Transverse colon (tissue), 4 donors: ENCODE data around the gene TPST2. TPM values are rescaled to one million over a fixed set of nuclear protein-coding genes. Genes with fewer than 3 reads are reported as not detected.
"Not testable (repeated sequence)": the region's sequence is repeated elsewhere in the genome, so short reads cannot be mapped to it uniquely, and the experiment has no call there.

ENCODE experiments used
- DNase-seq: peaks from one replicate; pipeline ENCODE4 v3.0.0-alpha.2; 2019
- H3K27ac ChIP-seq, 4 donors: fragments of 200-600 bp; sonication (generic); 2 replicates each; pipeline ENCODE4 v1.5.1; 2016 to 2018; ENCODE audit warnings: inconsistent platforms in 4 of 4
- H3K27me3 ChIP-seq: fragments of 200-600 bp; sonication (generic); 2 replicates; pipeline ENCODE4 v1.5.1; 2017; ENCODE audit warnings: inconsistent platforms
- H3K36me3 ChIP-seq, 4 donors: fragments of 200-600 bp; sonication (generic); 2 replicates each; pipeline ENCODE4 v1.5.1; 2017 to 2019; ENCODE audit warnings: inconsistent platforms in 4 of 4
- H3K4me1 ChIP-seq, 4 donors: fragments of 200-600 bp; sonication (generic); 2 replicates each; pipeline ENCODE4 v1.5.1; 2017 to 2020; ENCODE audit warnings: inconsistent platforms in 4 of 4
- H3K4me3 ChIP-seq, 4 donors: fragments of 200-600 bp; sonication (generic); 1 replicate in 1 of 4; 2 replicates in 3 of 4; pipeline versions ENCODE4 v1.5.1 to v1.6.1; 2017 to 2019; ENCODE audit warnings: inconsistent platforms in 4 of 4
- H3K9me3 ChIP-seq, 2 donors: fragments of 200-600 bp; sonication (generic); 2 replicates each; pipeline ENCODE4 v1.5.1; 2017 to 2019; ENCODE audit warnings: inconsistent platforms in 2 of 2
- EP300 ChIP-seq: sonication (generic); formaldehyde crosslinking; IDR thresholded peaks from one replicate; pipeline ENCODE4 v1.6.1; 2017; ENCODE audit warnings: antibody characterized with exemption, low read depth
- POLR2A ChIP-seq: fragments of 450-650 bp; IDR thresholded peaks from one replicate; pipeline ENCODE4 v1.6.1; 2016; ENCODE audit warnings: antibody characterized with exemption, mild to moderate bottlenecking, moderate library complexity
- POLR2AphosphoS5 ChIP-seq, 3 donors: sonication (generic); formaldehyde crosslinking; IDR thresholded peaks; one replicate each; pipeline ENCODE4 v1.6.1; 2016; ENCODE audit warnings: antibody characterized with exemption in 3 of 3
- WGBS, 2 donors: methylation state at CpG; one replicate each; pipeline ENCODE4 v1.1.5; 2018; ENCODE audit warnings: low coverage in 1 of 2; 5-methylcytosine and 5-hydroxymethylcytosine counted together
- in situ Hi-C, 4 donors: fragments of 200-750 bp; cut with MboI; loops; one replicate each; pipeline versions ENCODE4 v1.15.0 to v1.15.1; 2017; ENCODE audit warnings: low sequenced_read_pairs in 3 of 4, low pct_ligation_motif_present in 1 of 4, low pct_unique_long_range_greater_than_20kb in 1 of 4
- intact Hi-C: fragments of 100-400 bp; cut with DNase I; formaldehyde crosslinking; loops from one replicate; pipeline ENCODE4 v1.15.1; 2023; ENCODE audit warnings: low total_unique reads
- total RNA-seq, 4 donors: library from RNA; depleted of rRNA; stranded (reverse); fragments of >200 nt; gene quantifications; one replicate each; pipeline ENCODE4 v1.1.0, GENCODE V29; 2016
- TF ChIP-seq, protein P1 (sequence below), 5 experiments: fragments of 200-600 bp in 3 of 5; fragments of 450-650 bp in 2 of 5; sonication (generic) in 3 of 5; IDR thresholded peaks; 1 replicate in 2 of 5; 2 replicates in 3 of 5; pipeline ENCODE4 v1.5.1; 2016 to 2017; ENCODE audit warnings: antibody characterized with exemption in 5 of 5, inconsistent platforms in 3 of 5, mild to moderate bottlenecking in 2 of 5, moderate library complexity in 1 of 5

The TPST2 gene
- total RNA-seq, 4 donors from 2014 or later: 14.3 to 35.6 (median 26.8) TPM

DNA sequence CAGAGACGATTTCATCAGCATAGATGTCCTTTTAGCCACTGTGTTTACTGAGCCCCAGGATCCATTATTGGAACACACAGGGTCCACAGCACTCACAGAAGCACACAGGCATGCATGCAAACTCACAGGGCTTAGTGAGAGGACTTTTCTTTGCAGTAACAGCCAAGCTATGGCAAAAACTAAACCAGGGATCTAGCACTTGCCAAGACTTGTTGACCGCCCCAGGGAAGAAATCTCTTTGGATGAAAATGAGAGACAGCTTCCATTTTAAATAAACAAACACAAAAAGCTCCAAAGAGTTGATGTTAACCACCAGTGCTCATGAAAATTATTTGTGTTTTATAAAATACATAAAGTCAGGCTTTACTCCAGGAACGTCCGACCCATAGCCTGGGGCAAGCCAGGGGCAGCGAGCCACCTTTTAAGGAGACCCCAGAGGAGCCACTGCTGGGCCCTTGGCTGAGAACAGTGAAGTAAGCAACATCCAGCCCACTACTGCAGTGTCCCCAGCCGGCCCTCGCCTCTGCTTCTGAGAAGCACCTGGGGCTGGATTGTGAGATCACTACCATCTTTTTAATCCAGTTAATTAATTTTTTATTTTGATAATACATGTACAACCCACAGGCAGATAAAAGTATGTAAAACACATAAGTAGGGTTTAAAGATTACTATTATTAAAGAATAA is 55.6 kb downstream of the TPST2 start:
- H3K27ac ChIP-seq: peak overlapping the region in 1 of 4 donors; percentile 21
- intact Hi-C loops: no loop called here
- no peak for DNase-seq
- 81 to 92% methylated on average over 4 to 7 of the region's 7 CpGs for WGBS, 2 donors
- no peaks in the 10 kb centered on the region for H3K4me1 ChIP-seq
- no peak overlapping the region for H3K4me3 ChIP-seq
- no peaks in the 10 kb centered on the region for H3K27me3 ChIP-seq
- peaks cover 0 to 4% (median 0%) of the 10 kb centered on the region in 4 donors for H3K36me3 ChIP-seq
- no peaks in the 10 kb centered on the region for H3K9me3 ChIP-seq
- in situ Hi-C loops: no loop called here
- TF ChIP-seq POLR2A (no peak), POLR2AphosphoS5 (IDR thresholded peaks at IDR 0.05) (no peak), EP300 (no peak)
- TF ChIP-seq, protein P1, sequence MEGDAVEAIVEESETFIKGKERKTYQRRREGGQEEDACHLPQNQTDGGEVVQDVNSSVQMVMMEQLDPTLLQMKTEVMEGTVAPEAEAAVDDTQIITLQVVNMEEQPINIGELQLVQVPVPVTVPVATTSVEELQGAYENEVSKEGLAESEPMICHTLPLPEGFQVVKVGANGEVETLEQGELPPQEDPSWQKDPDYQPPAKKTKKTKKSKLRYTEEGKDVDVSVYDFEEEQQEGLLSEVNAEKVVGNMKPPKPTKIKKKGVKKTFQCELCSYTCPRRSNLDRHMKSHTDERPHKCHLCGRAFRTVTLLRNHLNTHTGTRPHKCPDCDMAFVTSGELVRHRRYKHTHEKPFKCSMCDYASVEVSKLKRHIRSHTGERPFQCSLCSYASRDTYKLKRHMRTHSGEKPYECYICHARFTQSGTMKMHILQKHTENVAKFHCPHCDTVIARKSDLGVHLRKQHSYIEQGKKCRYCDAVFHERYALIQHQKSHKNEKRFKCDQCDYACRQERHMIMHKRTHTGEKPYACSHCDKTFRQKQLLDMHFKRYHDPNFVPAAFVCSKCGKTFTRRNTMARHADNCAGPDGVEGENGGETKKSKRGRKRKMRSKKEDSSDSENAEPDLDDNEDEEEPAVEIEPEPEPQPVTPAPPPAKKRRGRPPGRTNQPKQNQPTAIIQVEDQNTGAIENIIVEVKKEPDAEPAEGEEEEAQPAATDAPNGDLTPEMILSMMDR (IDR thresholded peaks at IDR 0.05): no peak

- Histone ChIP-seq H3K27me3 (no peaks in the 10 kb centered on the region), H3K4me3 (no peak overlapping the region), H3K27ac (no peak overlapping the region), H3K36me3 (peaks cover 0 to 9% (median 0%) of the 10 kb centered on the region in 4 donors), H3K9me3 (no peaks in the 10 kb centered on the region), H3K4me1 (no peaks in the 10 kb centered on the region)
- TF ChIP-seq, protein P1 (IDR thresholded peaks at IDR 0.05): no peak
- TF ChIP-seq POLR2A (no peak), EP300 (no peak), POLR2AphosphoS5 (IDR thresholded peaks at IDR 0.05) (no peak)
- intact Hi-C loops: no loop called here
- in situ Hi-C loops: no loop called here
- no peak for DNase-seq
- WGBS, 2 donors: 61 to 90% methylated on average over 2 of the region's 2 CpGs
Observed at GRCh38 chr22:26529345-26529744, 60.6 kb downstream of the TPST2 start.

DNA sequence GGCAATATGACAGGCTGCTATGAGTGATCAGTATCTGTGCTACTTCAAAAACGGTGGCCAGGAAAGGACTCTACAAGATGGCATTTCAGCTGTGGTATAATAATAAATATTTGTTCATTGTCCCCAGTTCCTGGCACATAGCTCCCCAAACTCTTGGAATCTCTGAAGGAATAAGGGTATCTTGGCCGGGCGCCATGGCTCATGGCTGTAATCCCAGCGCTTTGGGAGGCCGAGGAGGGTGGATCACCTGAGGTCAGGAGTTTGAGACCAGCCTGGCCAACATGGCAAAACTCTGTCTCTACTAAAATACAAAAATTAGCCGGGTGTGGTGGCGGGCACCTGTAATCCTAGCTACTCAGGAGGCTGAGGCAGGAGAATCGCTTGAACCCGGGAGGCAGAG is 61.4 kb downstream of the TPST2 start:
- H3K4me1 ChIP-seq, H3K4me3 ChIP-seq, intact Hi-C loops, H3K27ac ChIP-seq, DNase-seq, H3K9me3 ChIP-seq, H3K27me3 ChIP-seq, H3K36me3 ChIP-seq, in situ Hi-C loops: not testable (repeated sequence)
- WGBS, 2 donors: 91 to 95% methylated on average over 5 to 9 of the region's 9 CpGs

GRCh38 chr22:26527574-26528465 is 62.1 kb downstream of the TPST2 start:
- H3K4me1 ChIP-seq: no peaks in the 10 kb centered on the region
- intact Hi-C loops: no loop called here
- no peaks in the 10 kb centered on the region for H3K9me3 ChIP-seq
- in situ Hi-C loops: no loop called here
- TF ChIP-seq POLR2AphosphoS5 (IDR thresholded peaks at IDR 0.05): no peak
- TF ChIP-seq POLR2A: no peak
- TF ChIP-seq EP300: no peak
- TF ChIP-seq, protein P1 (IDR thresholded peaks at IDR 0.05): no peak
- H3K27ac ChIP-seq: no peak overlapping the region
- no peak for DNase-seq
- WGBS, 2 donors: 91 to 98% methylated on average over 7 to 15 of the region's 15 CpGs
- H3K4me3 ChIP-seq: no peak overlapping the region
- peaks cover 0 to 9% (median 0%) of the 10 kb centered on the region in 4 donors for H3K36me3 ChIP-seq
- no peaks in the 10 kb centered on the region for H3K27me3 ChIP-seq
